Measurements from ENCODE around the gene PABPN1L. TPM values are rescaled to one million over a fixed set of nuclear protein-coding genes. Genes with fewer than 3 reads are reported as not detected.

Gene PABPN1L
- total RNA-seq, 1 experiment from 2014 or later = not detected

DNA sequence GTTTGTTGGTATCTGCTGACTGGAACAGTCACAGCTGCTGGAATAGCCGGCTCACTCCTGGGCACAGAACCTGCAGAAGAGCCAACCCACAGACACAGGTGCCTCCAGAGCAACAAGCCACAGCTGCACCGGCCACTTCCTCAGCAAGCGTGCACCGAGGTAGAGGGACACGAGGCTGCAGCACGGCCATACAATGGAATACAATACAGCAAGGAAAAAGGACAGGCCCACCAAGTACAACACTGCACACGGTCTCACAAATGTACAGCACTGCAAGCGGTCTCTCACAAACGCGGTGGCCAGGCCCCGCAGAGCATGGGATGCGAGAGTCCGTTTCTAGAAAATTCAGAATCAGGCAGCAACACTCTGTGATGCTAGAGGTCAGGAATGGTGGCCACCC, 47.4 kb upstream of the PABPN1L start:
- CTCF ChIA-PET = no interaction called here
- no peak overlapping the region for H3K27ac Mint-ChIP-seq (ENCODE audit: unreplicated experiment)
- TF ChIP-seq, protein P1, sequence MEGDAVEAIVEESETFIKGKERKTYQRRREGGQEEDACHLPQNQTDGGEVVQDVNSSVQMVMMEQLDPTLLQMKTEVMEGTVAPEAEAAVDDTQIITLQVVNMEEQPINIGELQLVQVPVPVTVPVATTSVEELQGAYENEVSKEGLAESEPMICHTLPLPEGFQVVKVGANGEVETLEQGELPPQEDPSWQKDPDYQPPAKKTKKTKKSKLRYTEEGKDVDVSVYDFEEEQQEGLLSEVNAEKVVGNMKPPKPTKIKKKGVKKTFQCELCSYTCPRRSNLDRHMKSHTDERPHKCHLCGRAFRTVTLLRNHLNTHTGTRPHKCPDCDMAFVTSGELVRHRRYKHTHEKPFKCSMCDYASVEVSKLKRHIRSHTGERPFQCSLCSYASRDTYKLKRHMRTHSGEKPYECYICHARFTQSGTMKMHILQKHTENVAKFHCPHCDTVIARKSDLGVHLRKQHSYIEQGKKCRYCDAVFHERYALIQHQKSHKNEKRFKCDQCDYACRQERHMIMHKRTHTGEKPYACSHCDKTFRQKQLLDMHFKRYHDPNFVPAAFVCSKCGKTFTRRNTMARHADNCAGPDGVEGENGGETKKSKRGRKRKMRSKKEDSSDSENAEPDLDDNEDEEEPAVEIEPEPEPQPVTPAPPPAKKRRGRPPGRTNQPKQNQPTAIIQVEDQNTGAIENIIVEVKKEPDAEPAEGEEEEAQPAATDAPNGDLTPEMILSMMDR (IDR thresholded peaks at IDR 0.05; ENCODE audit: insufficient read depth in 1 of 2, low read depth in 1 of 2, low read length in 1 of 2, severe bottlenecking in 1 of 2, unreplicated experiment in 1 of 2) = no peak

DNA sequence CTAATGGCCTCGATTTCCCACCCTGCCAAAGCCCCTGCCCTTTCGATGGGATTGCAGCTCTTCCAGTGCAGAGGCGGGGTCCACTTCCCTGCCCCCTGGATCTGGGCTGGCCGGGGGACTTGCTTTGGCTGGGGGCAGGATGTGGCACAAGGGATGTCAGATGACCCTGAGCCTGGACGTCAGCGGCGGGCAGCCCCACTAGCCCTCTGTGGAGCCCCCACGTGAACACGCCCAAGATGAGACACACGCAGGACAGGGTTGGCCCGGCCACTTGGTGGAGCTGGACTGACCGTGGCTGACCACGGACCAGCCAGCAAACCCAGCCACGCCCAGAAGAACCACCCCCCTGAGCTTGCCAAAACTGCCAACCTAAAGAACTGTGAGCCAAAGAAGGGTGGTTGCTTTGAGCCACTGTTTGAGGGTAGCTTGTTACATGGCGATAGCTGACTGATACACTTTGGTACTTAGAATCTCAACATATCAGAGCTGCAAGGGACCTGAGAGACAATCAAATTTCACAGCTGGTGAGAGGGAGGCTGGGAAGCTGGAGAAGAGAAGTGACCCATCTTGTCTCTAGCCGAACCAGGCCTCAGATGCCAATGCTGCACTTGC, 46.6 kb upstream of the PABPN1L start:
- TF ChIP-seq, protein P1 (IDR thresholded peaks at IDR 0.05; ENCODE audit: insufficient read depth in 1 of 2, low read depth in 1 of 2, low read length in 1 of 2, severe bottlenecking in 1 of 2, unreplicated experiment in 1 of 2) = no peak
- H3K9me3 Mint-ChIP-seq (ENCODE audit: unreplicated experiment) = no peaks in the 10 kb centered on the region
- no peaks in the 10 kb centered on the region for H3K4me1 Mint-ChIP-seq (ENCODE audit: low read depth, unreplicated experiment)
- CTCF ChIA-PET = no interaction called here
- no peaks in the 10 kb centered on the region for H3K4me1 ChIP-seq
- H3K27ac Mint-ChIP-seq (ENCODE audit: unreplicated experiment) = no peak overlapping the region
- H3K36me3 Mint-ChIP-seq (ENCODE audit: insufficient read depth, unreplicated experiment) = peaks cover 6% of the 10 kb centered on the region
- H3K4me3 Mint-ChIP-seq (ENCODE audit: unreplicated experiment) = no peak overlapping the region
- peaks cover 7% of the 10 kb centered on the region; the same call in 1 of the 2 replicates for H3K9me3 ChIP-seq
- H3K27me3 ChIP-seq (replicated peaks; ENCODE audit: control insufficient read depth, insufficient read depth, low read length) = no peaks in the 10 kb centered on the region
- H3K4me3 ChIP-seq (ENCODE audit: low read depth, low read length) = no peak overlapping the region
- H3K36me3 ChIP-seq (ENCODE audit: control insufficient read depth, insufficient read depth, low read length) = no peaks in the 10 kb centered on the region
- H3K27me3 Mint-ChIP-seq (ENCODE audit: insufficient read depth, unreplicated experiment) = peaks cover 2% of the 10 kb centered on the region
- POLR2A ChIA-PET = no interaction called here
- no peak for DNase-seq
- no TSS peak for BruUV-seq (replicated peaks)
- intact Hi-C loops (cut with micrococcal nuclease; ENCODE audit: unreplicated experiment) = no loop called here

More for the DNA sequence above, 47.4 kb upstream of the PABPN1L start:
- Histone ChIP-seq H3K36me3 (ENCODE audit: control insufficient read depth, insufficient read depth, low read length) (no peaks in the 10 kb centered on the region), H3K9me3 (peaks cover 7% of the 10 kb centered on the region; the same call in 1 of the 2 replicates), H3K27me3 (replicated peaks; ENCODE audit: control insufficient read depth, insufficient read depth, low read length) (no peaks in the 10 kb centered on the region), H3K4me1 (no peaks in the 10 kb centered on the region), H3K4me3 (ENCODE audit: low read depth, low read length) (no peak overlapping the region)
- BruUV-seq (replicated peaks) = no TSS peak
- POLR2A ChIA-PET = no interaction called here
- Mint-ChIP-seq H3K4me1 (ENCODE audit: low read depth, unreplicated experiment) (no peaks in the 10 kb centered on the region), H3K36me3 (ENCODE audit: insufficient read depth, unreplicated experiment) (peaks cover 6% of the 10 kb centered on the region), H3K9me3 (ENCODE audit: unreplicated experiment) (no peaks in the 10 kb centered on the region), H3K27me3 (ENCODE audit: insufficient read depth, unreplicated experiment) (peaks cover 2% of the 10 kb centered on the region), H3K4me3 (ENCODE audit: unreplicated experiment) (no peak overlapping the region)
- intact Hi-C loops (cut with micrococcal nuclease; ENCODE audit: unreplicated experiment) = no loop called here
- DNase-seq = no peak

DNA sequence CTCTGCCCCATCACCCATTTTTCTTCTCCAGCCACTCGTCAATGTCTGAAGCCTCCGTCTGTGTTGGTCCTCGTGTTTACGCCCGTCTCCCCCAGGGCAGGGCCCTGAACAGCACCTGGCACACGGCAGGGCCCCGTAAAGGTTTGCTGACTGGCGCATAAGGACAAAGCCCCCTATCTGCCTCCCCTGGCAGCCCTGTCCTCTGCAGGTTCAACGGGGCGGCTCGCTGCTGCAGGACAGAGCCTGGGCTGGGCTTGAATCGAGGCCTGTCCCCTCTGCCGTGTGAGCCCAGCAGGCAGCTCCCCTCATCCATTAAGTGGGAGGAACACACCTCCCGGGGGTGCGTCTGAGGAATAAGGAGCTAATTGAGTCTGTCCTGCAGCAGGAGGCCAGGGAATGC, 46.1 kb upstream of the PABPN1L start:
- no peak overlapping the region for H3K4me3 Mint-ChIP-seq (ENCODE audit: unreplicated experiment)
- intact Hi-C loops (cut with micrococcal nuclease; ENCODE audit: unreplicated experiment) = no loop called here
- H3K4me1 ChIP-seq = no peaks in the 10 kb centered on the region
- no peaks in the 10 kb centered on the region for H3K4me1 Mint-ChIP-seq (ENCODE audit: low read depth, unreplicated experiment)
- TF ChIP-seq, protein P1 (IDR thresholded peaks at IDR 0.05; ENCODE audit: insufficient read depth in 1 of 2, low read depth in 1 of 2, low read length in 1 of 2, severe bottlenecking in 1 of 2, unreplicated experiment in 1 of 2) = no peak
- H3K27me3 ChIP-seq (replicated peaks; ENCODE audit: control insufficient read depth, insufficient read depth, low read length) = no peaks in the 10 kb centered on the region
- no peak overlapping the region for H3K4me3 ChIP-seq (ENCODE audit: low read depth, low read length)
- no peak for DNase-seq
- POLR2A ChIA-PET = no interaction called here
- CTCF ChIA-PET = no interaction called here
- no peaks in the 10 kb centered on the region for H3K36me3 ChIP-seq (ENCODE audit: control insufficient read depth, insufficient read depth, low read length)
- BruUV-seq (replicated peaks) = no TSS peak
- H3K27ac Mint-ChIP-seq (ENCODE audit: unreplicated experiment) = no peak overlapping the region
- H3K27me3 Mint-ChIP-seq (ENCODE audit: insufficient read depth, unreplicated experiment) = peaks cover 2% of the 10 kb centered on the region
- no peaks in the 10 kb centered on the region for H3K9me3 Mint-ChIP-seq (ENCODE audit: unreplicated experiment)
- peaks cover 6% of the 10 kb centered on the region for H3K36me3 Mint-ChIP-seq (ENCODE audit: insufficient read depth, unreplicated experiment)
- H3K9me3 ChIP-seq = peaks cover 7% of the 10 kb centered on the region; the same call in 1 of the 2 replicates
